ENCODE data around the gene NYAP1. TPM values are rescaled to one million over a fixed set of nuclear protein-coding genes. Genes with fewer than 3 reads are reported as not detected.
"Not testable (repeated sequence)": the region's sequence is repeated elsewhere in the genome, so short reads cannot be mapped to it uniquely, and the experiment has no call there.

NYAP1 gene
- total RNA-seq, 2 donors from 2014 or later = 0.27 to 0.47 TPM

DNA sequence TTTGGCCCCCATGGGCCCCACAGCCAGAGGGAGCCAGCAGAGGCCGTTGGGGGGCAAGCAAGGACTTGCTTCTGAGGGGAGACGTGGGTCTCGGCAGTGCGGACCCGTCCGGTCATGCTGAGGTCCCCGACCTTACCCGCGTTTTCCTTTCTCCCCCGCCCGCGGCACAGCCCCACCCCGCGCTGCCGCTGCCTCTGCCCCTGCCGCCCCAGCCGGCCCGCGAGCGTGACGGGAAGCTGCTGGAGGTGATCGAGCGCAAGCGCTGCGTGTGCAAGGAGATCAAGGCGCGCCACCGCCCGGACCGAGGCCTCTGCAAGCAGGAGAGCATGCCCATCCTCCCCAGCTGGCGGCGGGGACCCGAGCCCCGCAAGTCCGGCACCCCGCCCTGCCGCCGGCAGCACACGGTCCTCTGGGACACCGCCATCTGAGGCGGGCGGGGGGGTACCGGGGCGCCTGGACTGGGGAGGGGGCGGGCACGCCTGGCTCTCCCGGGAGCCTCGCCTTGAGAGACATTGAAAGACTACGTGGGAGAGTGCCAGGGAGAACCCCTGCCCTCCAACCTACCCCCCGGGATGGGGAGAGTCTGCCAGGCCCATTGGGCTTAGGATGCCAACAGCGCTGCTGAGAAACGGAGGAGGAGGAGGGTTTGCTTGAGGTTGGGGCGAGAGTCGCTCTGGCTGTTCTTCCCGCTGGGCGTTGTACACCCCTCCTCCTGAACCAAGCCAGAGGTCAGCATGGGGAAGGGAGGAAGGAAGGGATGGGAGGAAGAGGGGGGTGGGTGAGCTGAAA, 9.9 kb downstream of the NYAP1 start:
- peak; percentile 83 for ATAC-seq
- intact Hi-C loops (cut with DNase I, micrococcal nuclease) = no loop called here
- DNase-seq = peak in 1 of 2 donors; percentile 76

DNA sequence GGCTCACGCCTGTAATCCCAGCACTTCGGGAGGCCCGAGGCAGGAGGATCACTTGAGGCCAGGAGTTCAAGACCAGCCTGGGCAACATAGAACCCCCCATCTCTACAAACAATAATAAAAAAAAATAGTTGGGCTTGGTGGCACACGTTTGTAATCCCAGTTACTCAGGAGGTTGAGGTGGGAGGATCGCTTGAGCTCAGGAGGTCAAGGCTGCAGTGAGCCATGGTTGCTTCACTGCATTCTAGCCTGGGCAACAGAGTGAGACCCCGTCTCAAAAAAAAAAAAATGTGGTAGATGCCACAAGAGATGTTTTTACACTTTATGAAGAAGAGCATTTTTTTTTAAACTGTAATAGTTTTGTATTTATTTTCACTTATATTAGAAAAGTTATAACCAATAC, 12.8 kb downstream of the NYAP1 start:
- ATAC-seq = no peak
- intact Hi-C loops (cut with DNase I, micrococcal nuclease) = no loop called here

DNA sequence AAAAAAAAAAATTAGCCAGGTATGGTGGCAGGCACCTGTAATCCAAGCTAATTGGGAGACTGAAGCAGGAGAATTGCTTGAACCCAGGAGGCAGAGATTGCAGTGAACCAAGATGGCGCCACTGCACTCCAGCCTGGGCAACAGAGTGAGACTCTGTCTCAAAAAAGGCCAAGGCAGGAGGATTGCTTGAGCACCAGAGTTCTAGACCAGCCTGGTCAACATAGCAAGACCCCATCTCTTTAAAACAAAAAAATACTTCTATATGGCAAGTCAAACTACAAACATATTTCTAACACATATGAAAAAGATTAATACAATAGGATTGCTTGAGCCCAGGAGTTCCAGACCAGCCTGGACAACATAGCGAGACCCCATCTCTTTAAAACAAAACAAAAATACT, 17.0 kb downstream of the NYAP1 start:
- ATAC-seq; intact Hi-C loops (cut with DNase I, micrococcal nuclease); DNase-seq: not testable (repeated sequence)

More for the DNA sequence above, 12.8 kb downstream of the NYAP1 start:
- DNase-seq = no peak

DNA sequence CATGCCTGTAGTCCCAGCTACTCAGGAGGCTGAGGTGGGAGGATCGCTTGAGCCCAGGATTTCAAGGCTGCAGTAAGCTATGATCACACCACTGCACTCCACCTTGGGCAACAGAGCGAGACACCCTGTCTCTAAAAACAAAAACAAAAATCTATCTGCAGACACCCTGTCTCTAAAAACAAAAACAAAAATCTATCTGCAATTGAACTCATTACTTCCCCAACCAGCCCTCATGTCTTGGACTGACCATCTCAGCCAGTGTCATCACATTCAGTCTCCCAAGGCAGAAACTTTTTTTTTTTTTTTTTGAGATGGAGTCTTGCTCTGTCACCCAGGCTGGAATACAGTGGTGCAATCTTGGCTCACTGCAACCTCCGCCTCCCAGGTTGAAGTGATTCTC, 20.3 kb downstream of the NYAP1 start:
- intact Hi-C loops (cut with DNase I, micrococcal nuclease); ATAC-seq; DNase-seq: not testable (repeated sequence)

DNA sequence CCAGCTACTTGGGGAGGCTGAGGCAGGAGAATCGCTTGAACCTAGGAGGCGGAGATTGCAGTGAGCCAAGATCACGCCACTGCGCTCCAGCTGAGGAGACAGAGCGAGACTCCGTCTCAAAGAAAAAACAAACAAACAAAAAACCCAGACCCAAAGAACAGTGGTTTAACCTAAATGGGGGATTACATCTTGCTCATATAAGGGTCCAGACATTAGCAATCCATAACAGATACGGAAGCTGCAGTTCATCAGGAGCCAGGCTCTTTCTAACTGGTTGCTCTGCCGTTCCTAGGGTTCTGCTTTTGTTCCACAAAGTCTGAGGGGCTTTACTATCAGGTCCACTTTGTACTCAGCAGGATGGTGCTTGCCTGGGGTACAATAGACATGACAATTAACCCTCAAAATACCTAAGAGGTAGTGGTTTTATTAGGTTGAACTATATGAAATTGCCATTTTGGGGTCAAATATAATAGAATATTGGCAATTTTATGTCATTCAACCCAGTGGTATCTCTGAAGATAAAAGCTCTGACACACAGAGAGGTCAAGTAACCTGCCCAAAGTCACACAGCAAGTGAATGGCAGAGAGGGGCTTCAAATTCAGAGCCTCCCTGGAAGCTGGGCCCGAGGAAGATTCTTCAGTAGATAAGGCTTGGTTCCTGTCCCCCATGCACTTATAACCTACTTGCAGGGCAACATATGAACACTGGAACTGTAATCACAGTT, 21.3 kb downstream of the NYAP1 start:
- ATAC-seq (no peak), DNase-seq (no peak)
- intact Hi-C loops (cut with DNase I, micrococcal nuclease) = no loop called here

DNA sequence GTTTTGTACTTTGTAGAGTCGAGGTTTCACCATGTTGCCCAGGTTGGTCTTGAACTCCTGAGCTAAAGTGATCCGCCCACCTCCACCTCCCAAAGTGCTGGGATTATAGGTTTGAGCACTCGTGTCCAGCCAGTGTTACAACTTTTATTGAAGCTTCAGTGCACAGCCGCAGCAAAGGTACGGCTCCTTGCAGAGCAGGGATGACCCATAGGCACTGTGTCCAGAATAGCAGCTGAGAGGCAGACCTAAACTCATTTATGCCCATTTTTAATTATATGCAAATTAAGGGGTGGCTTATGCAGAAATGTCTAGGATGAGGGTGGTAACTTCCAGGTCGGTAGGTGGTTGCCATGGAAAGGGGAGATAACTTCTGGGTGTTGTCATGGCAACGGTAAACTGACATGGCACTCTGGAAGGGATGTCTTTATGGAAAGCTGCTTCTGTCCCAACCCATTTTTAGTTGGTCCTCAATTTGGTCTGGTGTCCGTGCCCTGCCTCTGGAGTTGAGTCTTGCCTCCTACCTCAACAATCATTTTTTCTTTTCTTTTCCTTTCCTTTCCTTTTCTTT, 22.7 kb downstream of the NYAP1 start:
- DNase-seq (no peak), ATAC-seq (no peak)
- intact Hi-C loops (cut with DNase I, micrococcal nuclease) = no loop called here

DNA sequence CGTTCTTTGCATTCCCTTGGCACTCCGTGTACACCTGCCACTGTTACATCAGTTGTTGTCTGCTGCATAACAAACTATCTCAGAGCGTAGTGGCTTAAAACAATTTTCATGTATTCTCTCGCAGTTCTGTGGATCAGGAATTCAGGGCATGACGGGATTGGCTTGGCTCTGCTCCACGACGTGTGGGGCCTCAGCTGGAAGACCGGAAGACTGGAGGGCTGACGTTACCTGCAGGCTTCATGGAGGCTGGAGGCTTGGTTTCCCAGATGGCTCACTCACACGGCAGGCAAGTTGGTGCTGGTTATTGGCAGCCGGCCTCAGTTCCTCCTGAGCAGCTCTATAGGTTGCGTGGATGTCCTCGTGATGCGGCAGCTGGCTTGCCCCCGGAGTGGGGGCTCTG, 25.5 kb downstream of the NYAP1 start:
- intact Hi-C loops (cut with DNase I, micrococcal nuclease) = no loop called here
- DNase-seq = peak in 1 of 2 donors; percentile 15
- no peak for ATAC-seq

DNA sequence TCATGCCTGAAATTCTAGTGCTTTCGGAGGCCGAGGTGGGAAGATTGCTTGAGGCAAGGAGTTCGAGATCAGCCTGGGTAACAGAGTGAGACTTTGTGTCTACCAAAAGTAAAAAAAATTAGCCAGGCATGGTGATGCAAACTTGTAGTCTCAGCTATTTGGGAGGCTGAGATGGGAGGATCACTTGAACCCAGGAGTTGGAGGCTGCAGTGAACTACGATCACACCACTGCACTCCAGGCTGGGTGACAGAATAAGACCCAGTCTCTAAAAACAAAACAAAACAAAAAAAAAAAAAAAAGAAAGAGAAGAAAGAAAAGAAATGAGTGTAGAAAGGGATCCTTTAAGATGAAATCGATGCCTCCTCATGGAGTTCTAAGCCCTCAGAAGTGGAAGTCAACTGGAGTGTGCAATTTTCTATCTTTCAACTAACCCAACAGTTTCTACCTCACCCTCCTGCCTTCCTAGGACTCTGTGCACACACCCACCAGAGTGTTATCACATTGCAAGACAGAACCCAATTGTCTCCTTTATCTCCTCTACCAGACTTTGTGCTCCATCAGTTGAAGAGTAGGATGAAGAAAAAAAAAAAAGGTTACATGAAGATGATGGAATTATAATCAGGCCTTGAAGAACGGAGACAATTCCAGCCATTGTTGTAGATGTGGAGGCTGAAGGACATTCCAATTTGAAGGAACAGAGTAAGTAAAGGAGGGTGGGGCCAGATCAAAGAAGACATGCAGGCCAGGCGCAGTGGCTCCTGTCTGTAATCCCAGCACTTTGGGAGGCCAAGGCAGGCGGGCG, 26.9 kb downstream of the NYAP1 start:
- intact Hi-C loops (cut with DNase I, micrococcal nuclease) = no loop called here
- no peak for ATAC-seq
- DNase-seq = no peak

DNA sequence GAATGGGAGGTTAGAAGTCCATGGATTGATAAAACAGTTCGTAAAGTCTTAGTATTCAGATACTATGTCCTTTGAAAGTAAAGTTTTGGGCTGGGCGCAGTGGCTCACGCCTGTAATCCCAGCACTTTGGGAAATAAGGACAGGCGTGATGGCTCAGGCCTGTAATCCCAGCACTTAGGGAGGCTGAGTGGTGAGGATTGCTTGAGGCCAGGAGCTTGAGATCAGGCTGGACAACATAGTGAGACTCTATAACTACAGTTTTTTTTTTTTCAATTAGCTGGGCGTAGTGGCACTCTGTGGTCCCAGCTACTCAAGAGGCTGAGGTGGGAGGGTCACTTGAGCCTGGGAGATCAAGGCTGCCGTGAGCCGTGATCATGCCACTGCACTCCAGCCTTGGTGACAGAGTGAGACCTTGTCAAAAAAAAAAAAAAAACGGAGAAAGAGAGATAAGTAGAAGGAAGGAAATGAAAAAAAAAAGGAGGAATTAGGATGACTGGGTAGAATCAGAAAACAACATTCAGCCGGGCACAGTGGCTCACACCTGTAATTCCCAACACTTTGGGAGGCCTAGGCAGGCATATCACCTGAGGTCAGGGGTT, 29.6 kb downstream of the NYAP1 start:
- ATAC-seq = no peak
- intact Hi-C loops (cut with DNase I, micrococcal nuclease) = no loop called here

DNA sequence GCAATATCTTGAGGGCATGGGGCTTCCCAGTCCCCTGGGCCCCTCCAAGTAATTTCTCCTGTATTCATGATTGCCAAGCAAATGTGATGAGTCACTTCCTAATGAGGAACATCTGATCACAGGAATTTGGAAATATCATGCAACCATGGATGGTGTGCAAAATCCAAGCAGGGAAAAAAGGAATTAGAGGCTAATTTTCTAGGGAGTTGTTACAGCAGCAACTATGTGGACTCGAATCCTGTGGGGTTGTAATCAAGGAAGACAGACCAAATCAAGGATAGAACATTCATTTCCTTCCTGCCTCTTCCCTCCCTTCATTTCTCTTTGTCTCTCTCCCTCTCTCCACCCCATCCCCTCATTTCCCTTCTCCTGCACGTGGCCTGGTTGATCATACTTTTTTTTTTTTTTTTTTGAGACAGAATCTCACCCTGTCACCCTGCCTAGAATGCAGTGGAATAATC, 31.4 kb downstream of the NYAP1 start:
- intact Hi-C loops (cut with DNase I, micrococcal nuclease) = no loop called here
- DNase-seq = no peak
- ATAC-seq = no peak

More for the DNA sequence above, 29.6 kb downstream of the NYAP1 start:
- DNase-seq = no peak

DNA sequence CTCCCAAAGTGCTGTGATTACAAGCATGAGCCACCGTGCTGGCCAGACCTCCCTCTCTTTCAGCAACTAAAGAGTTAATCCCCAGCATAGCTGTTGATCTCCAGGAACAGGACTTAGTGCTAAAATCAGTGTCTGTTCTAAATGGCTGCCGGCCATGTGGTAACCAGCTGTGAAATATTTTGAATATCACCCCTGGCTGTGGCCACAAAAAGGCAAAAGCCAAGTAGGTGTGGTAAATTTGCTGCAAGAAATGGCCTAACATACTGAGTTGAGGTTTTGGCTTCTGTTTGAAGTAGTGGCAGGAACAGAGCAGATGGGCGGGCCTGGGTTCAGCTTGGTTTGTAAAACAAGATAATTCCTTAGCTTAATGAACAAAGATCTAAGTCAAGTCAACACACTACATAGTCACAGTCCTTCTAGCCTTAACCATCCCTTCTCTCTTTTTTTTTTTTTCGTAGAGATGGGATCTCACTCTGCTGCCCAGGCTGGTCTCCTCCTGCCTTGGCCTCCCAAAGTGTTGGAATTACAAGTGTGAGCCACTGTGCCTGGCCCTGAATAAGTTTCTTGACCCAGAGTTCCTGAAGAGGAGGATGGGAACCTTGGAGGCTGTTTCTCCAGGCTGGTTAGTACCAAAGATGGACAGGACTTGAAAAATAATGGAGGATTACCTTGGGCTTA, 32.5 kb downstream of the NYAP1 start:
- ATAC-seq = peak; percentile 18
- no peak for DNase-seq
- intact Hi-C loops (cut with DNase I, micrococcal nuclease) = no loop called here

DNA sequence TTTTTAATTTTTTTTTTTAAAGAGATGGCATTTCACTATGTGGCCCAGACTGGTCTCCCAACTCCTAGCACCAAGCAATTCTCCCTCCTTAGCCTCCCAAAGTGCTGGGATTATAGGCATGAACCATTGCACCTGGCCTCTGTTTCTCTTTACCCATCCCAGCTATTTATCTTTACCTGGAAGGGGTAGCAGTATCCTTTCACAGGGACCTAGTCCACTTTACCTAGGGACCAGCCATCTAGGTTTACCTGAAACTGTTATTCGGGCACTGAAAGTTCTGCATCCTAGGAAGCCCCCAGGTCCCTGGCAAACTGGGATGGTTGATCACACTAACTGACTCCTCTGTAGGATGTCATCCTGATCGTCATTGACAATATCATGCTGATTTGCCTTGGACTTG, 33.6 kb downstream of the NYAP1 start:
- no peak for ATAC-seq
- intact Hi-C loops (cut with DNase I, micrococcal nuclease) = no loop called here
- no peak for DNase-seq

DNA sequence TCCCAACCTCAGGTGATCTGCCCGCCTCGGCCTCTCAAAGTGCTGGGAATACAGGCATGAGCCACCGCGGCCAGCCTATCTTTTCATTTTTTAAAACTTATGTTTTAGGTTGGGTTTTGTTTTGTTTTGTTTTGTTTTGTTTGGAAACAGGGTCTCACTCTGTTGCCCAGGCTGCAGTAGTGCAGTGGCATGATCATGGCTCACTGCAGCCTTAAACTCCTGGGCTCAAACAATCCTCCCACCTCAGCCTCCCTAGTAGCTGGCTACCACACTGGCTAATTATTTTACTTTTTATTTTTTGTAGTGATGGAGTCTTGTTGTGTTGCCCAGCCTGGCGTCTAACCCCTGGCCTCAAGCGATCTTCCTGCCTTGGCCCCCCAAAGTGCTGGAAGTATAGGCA, 35.9 kb downstream of the NYAP1 start:
- no peak for ATAC-seq
- intact Hi-C loops (cut with DNase I, micrococcal nuclease) = no loop called here

DNA sequence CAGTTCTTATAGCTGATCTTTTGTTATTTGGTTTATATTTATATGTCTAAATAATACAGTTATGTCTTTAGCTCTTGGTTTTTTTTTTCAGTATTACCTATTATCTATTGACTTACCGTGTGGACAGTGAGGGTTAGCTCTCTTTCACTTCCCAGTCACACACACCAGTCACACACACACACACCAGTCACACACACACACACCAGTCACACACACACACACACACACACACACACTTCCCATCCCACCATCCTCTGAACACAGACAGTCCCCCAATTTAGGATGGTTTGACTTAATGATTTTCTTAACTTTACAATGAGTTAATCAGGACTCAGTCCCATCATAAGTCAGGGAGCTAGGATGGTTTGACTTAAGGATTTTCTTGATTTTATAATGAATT, 36.4 kb downstream of the NYAP1 start:
- no peak for ATAC-seq
- no peak for DNase-seq
- intact Hi-C loops (cut with DNase I, micrococcal nuclease) = no loop called here

More for the DNA sequence above, 35.9 kb downstream of the NYAP1 start:
- no peak for DNase-seq

DNA sequence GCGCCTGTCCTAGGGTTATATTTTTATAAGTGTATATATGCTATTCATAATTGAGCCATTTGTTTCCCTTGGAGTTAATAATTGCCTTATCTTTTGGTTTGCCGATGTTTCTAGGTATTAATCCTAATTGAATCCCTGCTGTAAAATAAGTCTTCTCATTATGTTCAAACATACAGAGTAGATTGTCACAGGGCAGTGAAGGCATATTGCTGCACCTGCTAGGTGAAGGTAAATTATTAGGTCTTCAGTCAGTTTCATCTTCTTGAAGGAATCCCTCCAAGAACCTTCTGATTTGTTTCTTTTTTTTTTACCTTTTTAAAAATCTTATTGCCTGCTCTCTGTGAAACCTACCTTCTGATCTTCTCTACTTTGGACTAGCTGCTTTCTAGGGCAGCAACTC, 37.3 kb downstream of the NYAP1 start:
- ATAC-seq (no peak), DNase-seq (no peak)
- intact Hi-C loops (cut with DNase I, micrococcal nuclease) = no loop called here

DNA sequence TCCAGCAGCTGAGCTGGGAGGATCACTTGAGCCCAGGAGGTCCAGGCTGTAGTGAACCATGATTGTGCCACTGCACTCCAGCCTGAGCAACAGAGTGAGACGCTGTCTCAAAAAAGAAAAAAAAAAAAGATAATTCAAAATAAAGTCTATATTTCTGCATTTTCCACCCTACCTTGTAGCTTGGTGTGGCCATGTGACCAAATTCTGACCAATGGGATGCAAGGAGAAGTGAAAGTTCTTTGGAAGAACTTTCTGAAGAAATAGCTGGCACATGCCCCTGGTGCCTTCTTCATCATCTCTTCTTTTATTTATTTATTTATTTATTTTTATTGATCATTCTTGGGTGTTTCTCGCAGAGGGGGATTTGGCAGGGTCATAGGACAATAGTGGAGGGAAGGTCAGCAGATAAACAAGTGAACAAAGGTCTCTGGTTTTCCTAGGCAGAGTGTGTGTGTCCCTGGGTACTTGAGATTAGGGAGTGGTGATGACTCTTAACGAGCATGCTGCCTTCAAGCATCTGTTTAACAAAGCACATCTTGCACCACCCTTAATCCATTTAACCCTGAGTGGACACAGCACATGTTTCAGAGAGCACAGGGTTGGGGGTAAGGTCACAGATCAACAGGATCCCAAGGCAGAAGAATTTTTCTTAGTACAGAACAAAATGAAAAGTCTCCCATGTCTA, 38.3 kb downstream of the NYAP1 start:
- intact Hi-C loops (cut with DNase I, micrococcal nuclease); ATAC-seq; DNase-seq: not testable (repeated sequence)

DNA sequence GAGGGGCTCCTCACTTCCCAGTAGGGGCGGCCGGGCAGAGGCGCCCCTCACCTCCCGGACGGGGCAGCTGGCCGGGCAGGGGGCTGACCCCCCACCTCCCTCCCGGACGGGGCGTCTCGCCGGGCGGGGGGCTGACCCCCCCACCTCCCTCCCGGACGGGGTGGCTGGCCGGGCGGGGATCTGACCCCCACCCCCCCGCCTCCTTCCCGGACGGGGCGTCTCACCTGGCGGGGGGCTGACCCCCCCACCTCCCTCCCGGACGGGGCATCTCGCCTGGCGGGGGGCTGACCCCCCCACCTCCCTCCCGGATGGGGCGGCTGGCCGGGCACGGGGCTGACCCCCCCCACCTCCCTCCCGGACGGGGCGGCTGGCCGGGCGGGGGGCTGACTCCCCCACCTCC, 39.5 kb downstream of the NYAP1 start:
- ATAC-seq; DNase-seq; intact Hi-C loops (cut with DNase I, micrococcal nuclease): not testable (repeated sequence)
